Esophagus muscularis mucosa (tissue), 4 donors: ENCODE data around the gene ACTL10. TPM values are rescaled to one million over a fixed set of nuclear protein-coding genes. Genes with fewer than 3 reads are reported as not detected.
A peak's percentile ranks its signal among the peaks of the same experiment; 100 is the strongest.

Experiments
- DNase-seq: peaks from one replicate; pipeline ENCODE4 v3.0.0-alpha.2; 2017; ENCODE audit errors: extremely low spot score
- H3K27ac ChIP-seq, 4 donors: fragments of 200-600 bp; sonication (generic); replicated peaks in 1 of 4; 1 replicate in 3 of 4; 2 replicates in 1 of 4; pipeline ENCODE4 v1.5.1; 2016 to 2019; ENCODE audit warnings: mild to moderate bottlenecking in 1 of 4
- H3K27me3 ChIP-seq, 4 donors: fragments of 200-600 bp; sonication (generic); one replicate each; pipeline versions ENCODE4 v1.5.1 to v1.6.0; 2016 to 2019
- H3K36me3 ChIP-seq, 4 donors: fragments of 200-600 bp; sonication (generic); one replicate each; pipeline ENCODE4 v1.5.1; 2016 to 2019
- H3K4me1 ChIP-seq, 4 donors: fragments of 200-600 bp; sonication (generic); one replicate each; pipeline ENCODE4 v1.5.1; 2016 to 2019
- H3K4me3 ChIP-seq, 4 donors: fragments of 200-600 bp; sonication (generic); 1 replicate in 2 of 4; 2 replicates in 2 of 4; pipeline ENCODE4 v1.5.1; 2016 to 2019; ENCODE audit warnings: mild to moderate bottlenecking in 4 of 4, moderate library complexity in 1 of 4
- H3K9me3 ChIP-seq, 4 donors: fragments of 200-600 bp; sonication (generic); 1 replicate in 3 of 4; 2 replicates in 1 of 4; pipeline ENCODE4 v1.5.1; 2016 to 2019
- CTCF ChIP-seq, 3 experiments: fragments of 200-600 bp in 2 of 3; fragments of 450-650 bp in 1 of 3; sonication (generic) in 2 of 3; IDR thresholded peaks; one replicate each; pipeline ENCODE4 v1.5.1; 2017 to 2019; ENCODE audit warnings: antibody characterized with exemption in 3 of 3, mild to moderate bottlenecking in 2 of 3, moderate library complexity in 1 of 3
- EP300 ChIP-seq: sonication (generic); formaldehyde crosslinking; IDR thresholded peaks from one replicate; pipeline ENCODE4 v1.6.1; 2017; ENCODE audit warnings: antibody characterized with exemption
- POLR2A ChIP-seq: fragments of 450-650 bp; IDR thresholded peaks from one replicate; pipeline ENCODE4 v1.6.1; 2017; ENCODE audit warnings: antibody characterized with exemption, moderate library complexity, mild to moderate bottlenecking, low read depth
- POLR2AphosphoS5 ChIP-seq, 2 donors: sonication (generic); formaldehyde crosslinking; IDR thresholded peaks; one replicate each; pipeline ENCODE4 v1.6.1; 2017; ENCODE audit warnings: antibody characterized with exemption in 2 of 2
- WGBS: methylation state at CpG from one replicate; pipeline ENCODE4 v1.1.5; 2018; 5-methylcytosine and 5-hydroxymethylcytosine counted together
- intact Hi-C: fragments of 100-400 bp; cut with DNase I; formaldehyde crosslinking; loops from one replicate; pipeline ENCODE4 v1.15.1; 2023
- total RNA-seq, 4 donors: library from RNA; depleted of rRNA; stranded (reverse); fragments of >200 nt; gene quantifications; one replicate each; pipeline versions ENCODE4 v1.1.0 to v1.2.1, GENCODE V29; 2016

The ACTL10 gene
- total RNA-seq: 1 to 10 TPM; 1.3 to 2.5 (median 2.0) TPM

- Histone ChIP-seq H3K36me3 (peaks cover 0 to 30% (median 23%) of the 10 kb centered on the region in 4 donors), H3K4me3 (peak within 1 kb of the TSS; percentile 58 to 71 (median 70)), H3K27me3 (no peaks in the 10 kb centered on the region), H3K27ac (peak within 1 kb of the TSS; percentile 85 to 95 (median 92)), H3K9me3 (no peaks in the 10 kb centered on the region), H3K4me1 (peaks cover 40 to 63% (median 51%) of the 10 kb centered on the region in 4 donors)
- WGBS: 1% methylated on average over 22 of the region's 50 CpGs
- intact Hi-C loops: no loop called here
- DNase-seq: peak; percentile 99
- TF ChIP-seq POLR2A (peak; percentile 49), POLR2AphosphoS5 (IDR thresholded peaks at IDR 0.05) (peak; percentile 94 to 95), CTCF (IDR thresholded peaks at IDR 0.05) (peak in 2 of 3 experiments; percentile 36 to 44), EP300 (no peak)
Observed at GRCh38 chr20:33666293-33667244, at the start of gene ACTL10. Gene ACTL10 (plus strand): TSS chr20:33666943. CDS start chr20:33667498, 555 bp downstream.

GRCh38 chr20:33621717-33622400, 44.9 kb upstream of the ACTL10 start:
- no peak for TF ChIP-seq CTCF (IDR thresholded peaks at IDR 0.05)
- TF ChIP-seq POLR2AphosphoS5 (IDR thresholded peaks at IDR 0.05): no peak
- TF ChIP-seq EP300: no peak
- no peak for TF ChIP-seq POLR2A
- H3K27ac ChIP-seq: no peak overlapping the region
- WGBS: 94% methylated on average over 4 of the region's 4 CpGs
- no peaks in the 10 kb centered on the region for H3K27me3 ChIP-seq
- H3K4me3 ChIP-seq: no peak overlapping the region
- no peak for DNase-seq
- intact Hi-C loops: no loop called here
- peaks cover 0 to 5% (median 0%) of the 10 kb centered on the region in 4 donors for H3K4me1 ChIP-seq
- no peaks in the 10 kb centered on the region for H3K9me3 ChIP-seq
- peaks cover 8 to 51% (median 43%) of the 10 kb centered on the region in 4 donors for H3K36me3 ChIP-seq

- Histone ChIP-seq H3K9me3 (no peaks in the 10 kb centered on the region), H3K27me3 (no peaks in the 10 kb centered on the region), H3K27ac (no peak overlapping the region), H3K4me1 (peaks cover 0 to 5% (median 0%) of the 10 kb centered on the region in 4 donors), H3K36me3 (peaks cover 8 to 60% (median 51%) of the 10 kb centered on the region in 4 donors), H3K4me3 (no peak overlapping the region)
- intact Hi-C loops: no loop called here
- TF ChIP-seq POLR2A (no peak), EP300 (no peak), POLR2AphosphoS5 (IDR thresholded peaks at IDR 0.05) (no peak), CTCF (IDR thresholded peaks at IDR 0.05) (no peak)
- 95% methylated on average over 10 of the region's 10 CpGs for WGBS
- DNase-seq: no peak
Observed at GRCh38 chr20:33622705-33623365, 43.9 kb upstream of the ACTL10 start.

- WGBS: 88% methylated on average over 3 of the region's 3 CpGs
- Histone ChIP-seq H3K27ac (no peak overlapping the region), H3K4me1 (peaks cover 0 to 5% (median 0%) of the 10 kb centered on the region in 4 donors), H3K27me3 (no peaks in the 10 kb centered on the region), H3K36me3 (peaks cover 8 to 76% (median 65%) of the 10 kb centered on the region in 4 donors), H3K4me3 (no peak overlapping the region), H3K9me3 (no peaks in the 10 kb centered on the region)
- no peak for TF ChIP-seq CTCF (IDR thresholded peaks at IDR 0.05)
- TF ChIP-seq EP300: no peak
- TF ChIP-seq POLR2AphosphoS5 (IDR thresholded peaks at IDR 0.05): no peak
- no peak for TF ChIP-seq POLR2A
- intact Hi-C loops: no loop called here
- no peak for DNase-seq
Observed at GRCh38 chr20:33624399-33624798, 42.3 kb upstream of the ACTL10 start.
